Neural progenitor cell (in vitro differentiated cells): ENCODE measurements around the gene LMTK2.

ENCODE experiments used
- EZH2 ChIP-seq: fragments of 200-600 bp; sonication (generic); IDR thresholded peaks from 2 replicates; pipeline ENCODE4 v1.6.1; 2017; ENCODE audit warnings: antibody characterized with exemption, mild to moderate bottlenecking, moderate library complexity
- EZH2phosphoT487 ChIP-seq: fragments of 200-600 bp; sonication (generic); IDR thresholded peaks from 2 replicates; pipeline ENCODE4 v1.6.1; 2017; ENCODE audit warnings: antibody characterized with exemption
- TF ChIP-seq, protein P1 (sequence below): fragments of 200-600 bp; sonication (generic); IDR thresholded peaks from 2 replicates; pipeline ENCODE4 v1.5.1; 2017; ENCODE audit warnings: antibody characterized with exemption, mild to moderate bottlenecking

GRCh38 chr7:98225913-98226614 lies 119.4 kb downstream of the LMTK2 start:
- TF ChIP-seq, protein P1, sequence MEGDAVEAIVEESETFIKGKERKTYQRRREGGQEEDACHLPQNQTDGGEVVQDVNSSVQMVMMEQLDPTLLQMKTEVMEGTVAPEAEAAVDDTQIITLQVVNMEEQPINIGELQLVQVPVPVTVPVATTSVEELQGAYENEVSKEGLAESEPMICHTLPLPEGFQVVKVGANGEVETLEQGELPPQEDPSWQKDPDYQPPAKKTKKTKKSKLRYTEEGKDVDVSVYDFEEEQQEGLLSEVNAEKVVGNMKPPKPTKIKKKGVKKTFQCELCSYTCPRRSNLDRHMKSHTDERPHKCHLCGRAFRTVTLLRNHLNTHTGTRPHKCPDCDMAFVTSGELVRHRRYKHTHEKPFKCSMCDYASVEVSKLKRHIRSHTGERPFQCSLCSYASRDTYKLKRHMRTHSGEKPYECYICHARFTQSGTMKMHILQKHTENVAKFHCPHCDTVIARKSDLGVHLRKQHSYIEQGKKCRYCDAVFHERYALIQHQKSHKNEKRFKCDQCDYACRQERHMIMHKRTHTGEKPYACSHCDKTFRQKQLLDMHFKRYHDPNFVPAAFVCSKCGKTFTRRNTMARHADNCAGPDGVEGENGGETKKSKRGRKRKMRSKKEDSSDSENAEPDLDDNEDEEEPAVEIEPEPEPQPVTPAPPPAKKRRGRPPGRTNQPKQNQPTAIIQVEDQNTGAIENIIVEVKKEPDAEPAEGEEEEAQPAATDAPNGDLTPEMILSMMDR = no peak
- TF ChIP-seq EZH2 (no peak), EZH2phosphoT487 (no peak)
